G401 (cell line): ENCODE measurements around the gene DLG2. TPM values are rescaled to one million over a fixed set of nuclear protein-coding genes. Genes with fewer than 3 reads are reported as not detected.

ENCODE experiments used
- DNase-seq: peaks from one replicate; pipeline ENCODE4 v3.0.0-alpha.2; 2015; ENCODE audit warnings: low spot score
- in situ Hi-C: cut with HindIII; loops from 2 replicates; pipeline ENCODE4 v1.10.0; 2016; ENCODE audit warnings: low sequenced_read_pairs, mixed read lengths
- total RNA-seq: library from RNA; depleted of rRNA; stranded (reverse); fragments of >200 nt; shearing (Covaris generic); gene quantifications from 2 replicates; pipeline ENCODE4 v1.2.3, GENCODE V29; 2014

Gene DLG2
- total RNA-seq, 1 experiment from 2014 or later, result 3.8 TPM

- in situ Hi-C loops, result no loop called here
- no peak for DNase-seq
Observed at GRCh38 chr11:85099522-85099921, 527.6 kb downstream of the DLG2 start.

DNA sequence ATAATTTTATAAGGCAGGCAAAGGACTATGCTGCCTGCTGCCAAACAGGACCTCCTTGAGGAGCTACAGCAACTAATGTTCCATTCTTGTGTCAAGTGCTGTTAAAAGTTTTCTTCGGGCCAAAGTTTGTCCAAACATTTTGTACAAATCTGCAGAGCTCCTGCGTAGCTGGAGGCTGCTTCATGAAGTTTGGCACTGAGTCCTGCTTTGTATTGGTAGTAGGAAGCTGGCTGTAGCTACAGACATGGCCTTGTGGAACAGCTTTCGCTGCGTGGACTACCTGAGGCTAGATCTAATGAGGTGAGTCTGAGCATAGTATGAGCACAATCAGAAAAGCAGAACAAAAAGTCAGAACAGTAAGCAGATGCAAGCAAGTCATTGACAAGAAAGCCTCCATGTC, 528.1 kb downstream of the DLG2 start:
- DNase-seq, result no peak
- in situ Hi-C loops, result no loop called here

DNA sequence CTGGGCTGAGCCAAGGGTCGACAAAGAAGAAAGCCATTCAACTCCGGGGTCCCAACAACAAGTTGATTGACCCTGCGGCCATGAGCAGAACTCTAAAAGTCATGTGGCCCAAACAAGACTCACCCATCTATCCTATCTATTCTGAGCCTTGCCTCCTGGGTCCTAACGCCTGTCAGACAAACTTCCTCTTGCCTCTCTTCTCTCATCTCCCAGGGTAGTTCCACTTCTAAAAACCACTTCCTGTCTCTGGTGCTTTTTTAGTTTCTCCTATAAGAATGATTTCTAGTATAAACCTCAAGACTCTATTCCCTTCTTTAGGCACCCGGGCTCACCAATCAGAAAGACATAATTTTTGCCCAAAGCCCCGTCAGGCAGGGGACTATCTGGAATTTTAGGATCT, 530.2 kb downstream of the DLG2 start:
- DNase-seq, result no peak
- in situ Hi-C loops, result no loop called here

DNA sequence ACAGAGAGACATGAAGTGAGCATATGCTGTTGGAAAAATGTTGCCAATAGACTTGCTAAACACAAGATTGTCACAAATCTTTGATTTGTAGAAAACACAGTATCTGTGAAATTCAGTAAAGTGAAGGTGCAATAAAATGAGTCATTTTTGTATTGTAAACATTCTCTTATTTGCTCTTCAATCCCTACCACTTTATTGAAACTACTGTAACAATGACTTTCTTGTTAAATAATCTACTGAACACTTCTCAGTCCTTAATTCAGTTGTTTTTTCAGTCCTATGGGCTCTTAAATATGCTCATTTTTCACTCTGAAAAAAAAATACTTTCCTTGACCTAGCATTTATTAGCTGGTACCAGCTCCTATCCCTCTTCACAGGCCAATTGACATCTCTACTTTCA, 531.9 kb downstream of the DLG2 start:
- in situ Hi-C loops, result no loop called here
- no peak for DNase-seq

DNA sequence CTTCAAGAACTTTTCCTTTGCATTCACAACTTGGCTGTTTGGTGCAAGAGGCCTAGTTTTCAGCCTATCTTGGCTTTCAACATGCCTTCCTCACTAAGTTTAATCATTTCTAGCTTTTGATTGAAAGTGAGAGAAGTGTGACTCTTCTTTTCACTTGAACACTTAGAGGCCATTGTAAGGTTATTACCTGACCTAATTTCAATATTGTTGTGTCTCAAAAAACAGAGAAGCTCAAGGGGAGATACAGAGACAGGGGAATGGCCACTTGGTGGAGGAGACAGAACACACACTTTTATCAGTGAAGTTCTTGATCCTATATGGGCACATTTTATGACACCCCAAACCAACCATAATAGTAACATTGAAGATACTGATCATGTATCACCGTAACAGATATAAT, 532.3 kb downstream of the DLG2 start:
- in situ Hi-C loops, result no loop called here
- DNase-seq, result no peak

DNA sequence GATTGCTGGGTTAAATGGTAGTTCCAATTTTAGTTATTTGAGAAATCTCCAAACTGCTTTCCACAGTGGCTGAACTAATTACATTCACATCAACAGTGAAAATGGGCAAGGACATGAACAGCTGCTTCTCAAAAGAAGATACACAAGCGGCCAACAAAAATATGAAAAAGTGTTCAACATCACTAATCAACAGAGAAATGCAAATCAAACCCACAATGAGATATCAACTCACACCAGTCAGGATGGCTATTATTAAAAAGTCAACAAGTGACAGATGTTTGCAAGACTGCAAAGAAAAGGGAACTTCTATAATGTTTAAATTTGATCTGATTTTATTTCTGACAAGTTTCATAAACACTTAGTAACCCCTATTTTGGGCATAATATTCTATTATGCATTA, 537.5 kb downstream of the DLG2 start:
- no peak for DNase-seq
- in situ Hi-C loops, result no loop called here

DNA sequence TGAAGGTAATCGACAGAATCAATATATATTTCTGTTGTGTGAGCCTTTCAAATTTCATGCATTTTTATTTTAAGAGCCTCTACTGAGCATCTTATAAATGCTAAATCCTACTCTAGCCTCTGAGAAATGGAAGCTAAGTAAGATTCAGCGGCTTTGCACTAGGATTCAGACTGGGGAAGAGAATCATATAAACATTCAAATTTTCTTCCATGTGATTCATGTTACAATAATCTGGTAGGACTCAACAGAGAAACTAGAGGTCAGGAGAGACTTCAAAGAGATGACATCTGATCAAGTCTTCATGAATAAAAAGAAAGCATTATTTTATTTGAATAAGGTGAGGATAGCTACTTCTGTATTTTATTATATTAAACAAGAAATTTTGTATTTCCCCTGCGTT, 538.9 kb downstream of the DLG2 start:
- in situ Hi-C loops, result no loop called here
- no peak for DNase-seq

- in situ Hi-C loops, result no loop called here
- no peak for DNase-seq
Observed at GRCh38 chr11:85086504-85087284, 540.5 kb downstream of the DLG2 start.

DNA sequence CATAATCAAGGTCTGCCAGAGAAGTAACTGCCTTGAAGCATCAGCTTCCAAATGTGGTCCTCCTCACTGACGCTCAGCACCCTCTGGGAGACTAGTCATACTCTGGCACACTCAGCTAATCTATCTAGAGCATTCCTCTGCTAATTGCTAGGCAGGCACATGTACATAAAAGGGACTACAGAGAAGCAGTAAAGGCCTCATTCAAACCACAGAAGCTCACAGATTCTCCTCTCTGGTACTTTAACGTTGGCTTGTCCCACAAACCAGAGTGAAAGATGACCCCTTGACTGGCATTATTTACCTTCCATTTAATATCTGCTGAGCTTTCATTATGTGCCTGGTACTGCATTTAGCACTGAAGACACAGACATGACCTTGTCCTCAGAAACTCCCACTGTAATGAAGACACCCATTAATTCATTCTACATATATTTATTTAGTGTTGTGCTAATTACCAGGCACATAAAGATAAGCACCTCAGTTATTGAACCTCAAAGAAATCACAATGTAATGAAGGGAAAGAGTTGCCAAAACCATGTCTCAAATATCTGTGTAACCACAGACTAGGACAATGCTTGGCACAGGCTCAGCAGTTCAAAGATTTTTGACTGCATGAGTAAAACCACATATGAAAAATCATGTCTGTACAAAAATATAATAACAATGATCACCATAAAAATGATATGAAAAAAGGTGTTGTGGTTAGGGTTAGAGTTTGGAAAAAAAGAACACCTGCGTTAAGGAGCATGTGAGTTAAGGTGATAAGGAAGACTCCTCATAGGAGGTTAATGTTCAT, 550.4 kb downstream of the DLG2 start:
- no peak for DNase-seq
- in situ Hi-C loops, result no loop called here

DNA sequence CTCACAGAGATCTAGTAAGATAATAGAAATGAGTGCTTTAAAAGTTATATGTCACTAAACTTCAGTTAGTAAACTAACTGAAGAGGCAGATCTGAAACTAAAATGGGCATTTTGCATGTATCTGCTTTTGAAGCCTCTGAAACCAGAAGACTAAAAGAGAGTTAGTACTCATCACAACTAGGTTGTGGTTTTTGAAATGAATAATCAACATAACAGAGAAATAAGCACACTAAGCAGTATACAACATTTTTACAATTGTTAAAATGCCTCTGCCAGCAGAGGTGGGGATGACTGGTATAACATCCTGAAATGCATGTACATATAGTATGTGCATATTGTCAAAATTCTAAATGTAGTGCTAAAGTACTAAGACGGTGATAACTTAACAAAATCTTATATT, 564.5 kb downstream of the DLG2 start:
- no peak for DNase-seq

GRCh38 chr11:85052636-85053035, 574.5 kb downstream of the DLG2 start:
- DNase-seq, result no peak
- in situ Hi-C loops, result no loop called here

More for the DNA sequence above, 564.5 kb downstream of the DLG2 start:
- in situ Hi-C loops, result no loop called here

DNA sequence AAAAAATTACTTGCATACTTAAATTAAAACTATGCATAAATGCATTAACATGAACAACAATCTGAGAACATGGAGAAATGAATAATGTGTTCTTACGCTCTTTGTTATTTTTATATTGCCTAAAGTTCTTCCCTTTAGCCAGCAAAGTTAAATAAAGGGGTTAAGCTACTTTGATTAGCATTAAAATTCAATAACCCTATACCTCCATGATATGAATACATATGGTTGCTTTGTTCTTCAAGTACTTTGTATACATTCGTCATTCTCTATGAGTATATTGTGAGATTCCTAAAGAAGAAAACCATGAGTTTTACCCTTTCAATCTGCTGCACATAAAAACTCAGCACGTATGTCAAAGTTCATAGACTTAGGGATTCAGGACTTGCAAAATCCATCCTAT, 578.3 kb downstream of the DLG2 start:
- DNase-seq, result no peak
- in situ Hi-C loops, result no loop called here

- in situ Hi-C loops, result no loop called here
- DNase-seq, result no peak
Observed at GRCh38 chr11:85045716-85046115, 581.4 kb downstream of the DLG2 start.

- in situ Hi-C loops, result no loop called here
- peak; percentile 18 for DNase-seq
Observed at GRCh38 chr11:85044911-85045310, 582.2 kb downstream of the DLG2 start.

DNA sequence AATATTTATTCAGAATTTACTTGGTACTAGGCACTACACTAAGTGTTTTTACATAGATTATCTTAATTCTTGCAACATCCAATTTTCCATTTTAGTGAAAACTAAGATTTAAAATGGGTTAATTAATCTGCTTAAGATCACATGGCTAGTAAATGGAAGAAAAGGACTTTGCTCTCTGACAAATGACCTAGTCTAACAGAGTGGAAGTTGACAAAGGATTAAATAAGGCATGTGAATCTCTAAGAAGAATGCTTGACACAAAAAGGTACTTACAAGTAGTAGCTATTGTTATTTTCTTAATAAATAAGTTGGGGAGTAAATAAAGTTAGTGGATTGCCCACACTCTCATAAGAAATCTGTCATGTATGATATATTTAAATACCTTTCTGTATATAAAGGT, 584.8 kb downstream of the DLG2 start:
- in situ Hi-C loops, result no loop called here
- DNase-seq, result no peak

GRCh38 chr11:85040166-85040565, 587.0 kb downstream of the DLG2 start:
- in situ Hi-C loops, result no loop called here
- DNase-seq, result no peak

GRCh38 chr11:85029964-85030363, 597.2 kb downstream of the DLG2 start:
- in situ Hi-C loops, result no loop called here
- no peak for DNase-seq

DNA sequence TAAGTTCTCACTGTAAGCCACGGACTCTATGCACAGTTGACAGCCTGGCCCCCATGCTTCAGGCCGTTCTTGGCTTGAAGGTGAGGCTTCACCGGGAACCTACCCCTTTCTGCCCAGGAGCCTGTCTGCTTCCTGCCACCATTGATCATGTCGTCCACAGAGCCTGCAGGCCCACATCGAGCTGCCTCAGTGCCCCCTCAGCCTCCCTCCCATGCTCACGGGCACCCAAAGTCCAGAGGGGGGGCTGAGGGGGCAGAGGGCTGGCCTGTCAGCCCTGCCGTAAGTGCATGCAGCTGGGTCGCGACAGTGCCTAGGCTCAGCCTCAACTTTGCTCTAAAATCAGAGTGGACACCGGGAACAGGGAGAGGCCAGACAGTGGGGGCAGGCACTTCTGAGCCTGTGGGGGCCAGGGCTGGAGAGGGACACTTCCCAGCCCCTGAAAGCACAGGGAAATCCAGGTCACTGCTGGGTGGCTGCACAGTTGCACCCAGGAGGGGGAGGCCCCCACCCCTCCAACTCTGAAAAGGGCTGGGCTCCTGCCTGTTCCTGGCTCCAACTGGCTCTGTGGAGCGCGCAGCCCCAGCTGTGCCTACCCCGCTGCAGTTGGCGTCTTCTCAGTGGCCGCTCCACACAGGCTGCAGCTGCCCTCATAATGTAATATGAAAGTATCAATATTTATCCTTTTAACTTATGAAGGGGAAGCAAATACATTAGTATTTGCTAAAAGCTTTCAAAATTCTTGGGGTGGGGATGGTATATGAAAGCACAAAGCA, 598.6 kb downstream of the DLG2 start:
- no peak for DNase-seq
- in situ Hi-C loops, result no loop called here

DNA sequence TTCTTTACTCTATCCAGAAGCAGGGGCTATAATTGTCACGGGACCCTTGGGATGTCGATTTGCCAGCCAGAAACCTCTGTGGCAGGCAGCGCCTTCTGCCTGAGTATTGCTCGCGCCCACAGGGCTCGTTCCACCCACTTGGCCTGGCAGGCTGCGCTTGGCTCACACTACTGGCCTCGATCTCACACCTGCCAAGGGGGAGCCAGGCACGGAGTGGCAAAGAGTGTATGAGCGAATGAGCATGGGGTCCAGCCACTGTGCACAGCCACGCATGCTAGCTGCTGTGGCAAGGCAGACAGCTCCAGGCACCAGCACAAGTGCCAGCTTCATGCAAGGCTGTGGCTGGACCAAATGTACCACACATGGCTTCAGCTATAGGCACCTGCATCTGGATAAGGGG, 599.8 kb downstream of the DLG2 start:
- no peak for DNase-seq
- in situ Hi-C loops, result no loop called here

DNA sequence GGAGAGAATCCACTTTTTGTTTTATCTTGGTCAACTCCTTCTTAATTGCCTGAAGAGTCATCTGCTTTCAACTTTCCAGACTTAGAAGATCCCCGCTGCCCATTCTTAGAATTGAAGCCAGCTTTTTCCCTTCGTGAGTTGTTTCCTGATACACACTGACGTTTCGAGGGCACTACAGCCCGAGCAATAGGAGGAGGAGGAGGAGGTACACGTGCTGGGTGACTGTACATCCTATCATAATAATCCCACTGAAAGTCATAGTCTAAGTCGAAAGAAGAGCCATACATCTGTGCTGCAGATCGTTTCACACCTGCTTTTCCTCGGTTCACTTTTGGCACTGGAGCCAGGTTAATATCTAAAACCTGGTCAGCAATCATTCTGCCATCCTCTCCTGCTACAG, 606.1 kb downstream of the DLG2 start:
- no peak for DNase-seq
- in situ Hi-C loops, result no loop called here
